MM.1S (cell line): ENCODE data around the gene CNKSR3.

Experiments used
- DNase-seq: peaks from one replicate; pipeline ENCODE4 v3.0.0-alpha.2; 2015
- H2AFZ ChIP-seq: fragments of 300-600 bp; sonication (generic); 2 replicates; pipeline ENCODE4 v1.6.0; 2016; ENCODE audit warnings: antibody characterized with exemption, low read length
- H3F3A ChIP-seq: fragments of 300-600 bp; sonication (generic); 2 replicates; pipeline ENCODE4 v1.6.1; 2016; ENCODE audit warnings: mild to moderate bottlenecking, antibody characterized with exemption, low read length, moderate library complexity, mixed read lengths; ENCODE audit not compliant: insufficient read depth
- H3K27ac ChIP-seq: fragments of 300-600 bp; sonication (generic); 2 replicates; pipeline ENCODE4 v1.5.1; 2016; ENCODE audit warnings: mild to moderate bottlenecking, low read length
- H3K27me3 ChIP-seq: fragments of 300-600 bp; sonication (generic); replicated peaks from 2 replicates; pipeline ENCODE4 v1.6.0; 2016; ENCODE audit warnings: low read length; ENCODE audit not compliant: insufficient read depth
- H3K36me3 ChIP-seq: fragments of 300-600 bp; sonication (generic); replicated peaks from 2 replicates; pipeline ENCODE4 v1.6.1; 2016; ENCODE audit warnings: mild to moderate bottlenecking, low read length, mixed read lengths; ENCODE audit not compliant: insufficient read depth
- H3K4me1 ChIP-seq: fragments of 300-600 bp; sonication (generic); 2 replicates; pipeline ENCODE4 v1.6.1; 2016; ENCODE audit warnings: low read length, mixed read lengths
- H3K4me2 ChIP-seq: fragments of 300-600 bp; sonication (generic); 2 replicates; pipeline ENCODE4 v1.6.0; 2016; ENCODE audit warnings: low read depth, low read length
- H3K4me3 ChIP-seq: fragments of 300-600 bp; sonication (generic); 2 replicates; pipeline ENCODE4 v1.5.1; 2016; ENCODE audit warnings: low read length, mixed read lengths
- H3K79me2 ChIP-seq: fragments of 300-600 bp; sonication (generic); 2 replicates; pipeline ENCODE4 v1.6.1; 2016; ENCODE audit warnings: mixed run types, low read length, mixed read lengths
- H3K9ac ChIP-seq: fragments of 300-600 bp; sonication (generic); 2 replicates; pipeline ENCODE4 v1.6.1; 2016; ENCODE audit warnings: low read length, mixed read lengths
- H3K9me2 ChIP-seq: fragments of 300-600 bp; sonication (generic); replicated peaks from 2 replicates; pipeline ENCODE4 v1.6.1; 2016; ENCODE audit warnings: mild to moderate bottlenecking, low read length, mixed read lengths; ENCODE audit not compliant: insufficient read depth
- H3K9me3 ChIP-seq: fragments of 300-600 bp; sonication (generic); replicated peaks from 2 replicates; pipeline ENCODE4 v1.6.1; 2016; ENCODE audit warnings: mild to moderate bottlenecking, low read length, mixed read lengths; ENCODE audit not compliant: insufficient read depth
- H4K20me1 ChIP-seq: fragments of 300-600 bp; sonication (generic); 2 replicates; pipeline ENCODE4 v1.6.1; 2016; ENCODE audit warnings: mild to moderate bottlenecking, low read length, moderate library complexity, mixed read lengths; ENCODE audit not compliant: insufficient read depth
- CTCF ChIP-seq: fragments of 300-600 bp; sonication (generic); IDR thresholded peaks from 2 replicates; pipeline ENCODE4 v1.5.1; 2016; ENCODE audit warnings: antibody characterized with exemption, low read length, mixed read lengths
- EZH2 ChIP-seq: fragments of 300-600 bp; sonication (generic); optimal IDR thresholded peaks from 2 replicates; pipeline ENCODE3; 2017; ENCODE audit warnings: low read depth, mild to moderate bottlenecking, antibody characterized with exemption, low read length, mixed read lengths
- EZH2phosphoT487 ChIP-seq: fragments of 300-600 bp; sonication (generic); IDR thresholded peaks from 2 replicates; pipeline ENCODE4 v1.6.1; 2018; ENCODE audit warnings: antibody characterized with exemption, low read length

CNKSR3 gene

GRCh38 chr6:154379585-154379984 is 130.9 kb downstream of the CNKSR3 start:
- H3K27ac ChIP-seq: no peak overlapping the region
- no peaks in the 10 kb centered on the region for H3K9me2 ChIP-seq
- H3K27me3 ChIP-seq: no peaks in the 10 kb centered on the region
- H2AFZ ChIP-seq: no peak overlapping the region
- no peaks in the 10 kb centered on the region for H4K20me1 ChIP-seq
- no peaks in the 10 kb centered on the region for H3F3A ChIP-seq
- H3K36me3 ChIP-seq: no peaks in the 10 kb centered on the region
- TF ChIP-seq CTCF (no peak), EZH2 (no peak), EZH2phosphoT487 (no peak)
- no peak overlapping the region for H3K9ac ChIP-seq
- H3K4me2 ChIP-seq: no peak overlapping the region
- no peak overlapping the region for H3K4me3 ChIP-seq
- no peaks in the 10 kb centered on the region for H3K79me2 ChIP-seq
- H3K9me3 ChIP-seq: no peaks in the 10 kb centered on the region
- no peak for DNase-seq
- no peaks in the 10 kb centered on the region for H3K4me1 ChIP-seq

DNA sequence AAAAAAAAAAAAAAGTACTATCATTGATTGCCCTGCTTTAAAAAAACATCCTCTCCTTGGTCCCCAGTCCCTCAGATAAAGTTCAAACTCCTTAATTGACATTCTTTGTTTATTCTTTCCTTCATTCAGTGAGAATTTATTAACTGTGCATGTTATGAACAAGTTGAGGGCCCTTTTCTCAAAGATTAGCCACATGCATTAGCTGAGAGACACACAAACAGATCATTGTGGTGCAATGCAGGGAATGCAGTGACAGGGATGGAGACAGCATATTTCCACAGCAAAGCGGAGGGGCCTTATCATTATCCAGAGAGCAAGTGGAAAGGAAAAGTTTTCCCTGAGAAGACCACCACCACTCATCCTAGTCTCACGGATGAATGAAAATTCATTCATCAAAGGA is 132.0 kb downstream of the CNKSR3 start:
- Histone ChIP-seq H3K4me1 (no peaks in the 10 kb centered on the region), H3K36me3 (no peaks in the 10 kb centered on the region), H3K27me3 (no peaks in the 10 kb centered on the region), H2AFZ (no peak overlapping the region), H3K9ac (no peak overlapping the region), H3K9me3 (no peaks in the 10 kb centered on the region), H3K4me2 (no peak overlapping the region), H3K79me2 (no peaks in the 10 kb centered on the region), H3K9me2 (no peaks in the 10 kb centered on the region), H3F3A (no peaks in the 10 kb centered on the region), H3K27ac (no peak overlapping the region), H3K4me3 (no peak overlapping the region), H4K20me1 (no peaks in the 10 kb centered on the region)
- no peak for TF ChIP-seq CTCF
- no peak for TF ChIP-seq EZH2
- no peak for TF ChIP-seq EZH2phosphoT487
- no peak for DNase-seq

GRCh38 chr6:154377726-154378125 is 132.8 kb downstream of the CNKSR3 start:
- Histone ChIP-seq H3K4me1 (no peaks in the 10 kb centered on the region), H3K9me2 (no peaks in the 10 kb centered on the region), H3K27me3 (no peaks in the 10 kb centered on the region), H3K36me3 (no peaks in the 10 kb centered on the region), H3K9me3 (no peaks in the 10 kb centered on the region), H2AFZ (no peak overlapping the region), H3K9ac (no peak overlapping the region), H3F3A (no peaks in the 10 kb centered on the region), H3K27ac (no peak overlapping the region), H4K20me1 (no peaks in the 10 kb centered on the region), H3K79me2 (no peaks in the 10 kb centered on the region), H3K4me3 (no peak overlapping the region), H3K4me2 (no peak overlapping the region)
- DNase-seq: no peak
- TF ChIP-seq EZH2: no peak
- no peak for TF ChIP-seq CTCF
- no peak for TF ChIP-seq EZH2phosphoT487

- Histone ChIP-seq H3K36me3 (no peaks in the 10 kb centered on the region), H3K4me3 (no peak overlapping the region), H3K9me2 (no peaks in the 10 kb centered on the region), H2AFZ (no peak overlapping the region), H3K79me2 (no peaks in the 10 kb centered on the region), H3K9me3 (no peaks in the 10 kb centered on the region), H3K27ac (no peak overlapping the region), H3K4me1 (no peaks in the 10 kb centered on the region), H3K9ac (no peak overlapping the region), H3K4me2 (no peak overlapping the region), H3K27me3 (no peaks in the 10 kb centered on the region), H4K20me1 (no peaks in the 10 kb centered on the region), H3F3A (no peaks in the 10 kb centered on the region)
- no peak for TF ChIP-seq EZH2phosphoT487
- no peak for TF ChIP-seq EZH2
- TF ChIP-seq CTCF: no peak
- DNase-seq: no peak
These were observed 136.5 kb downstream of the CNKSR3 start for GRCh38 chr6:154373971-154374370.
